ENCODE data around the gene P4HA2.

- no peak for TF ChIP-seq CTCF (conservative IDR thresholded peaks at IDR 0.05 in 1 of 2, IDR thresholded peaks at IDR 0.05 in 1 of 2; ENCODE audit: low read depth in 1 of 2, low read length in 2 of 2)
- no peak for TF ChIP-seq EZH2 (IDR thresholded peaks at IDR 0.05; ENCODE audit: low read length, missing control alignments)
Observed at GRCh38 chr5:132267931-132268768, 40.5 kb upstream of the P4HA2 start.

All from fibroblast of lung (primary cell).